Stimulated activated CD8-positive, alpha-beta memory T cell treated with anti-CD3 and anti-CD28 coated beads, Interleukin-7, amount 100 ng/mL, for 4 hours (primary cell): ENCODE data around the gene CAPN12.

Experiments used
- DNase-seq, 2 donors: peaks; one replicate each; pipeline ENCODE4 v3.0.0-alpha.2; 2020; ENCODE audit warnings: low read depth in 2 of 2

Gene CAPN12

GRCh38 chr19:38710928-38711725 is 33.1 kb downstream of the CAPN12 start:
- no peak for DNase-seq

GRCh38 chr19:38710416-38710702 is 33.9 kb downstream of the CAPN12 start:
- DNase-seq = no peak

- no peak for DNase-seq
These were observed 34.4 kb downstream of the CAPN12 start for GRCh38 chr19:38709671-38710415.

DNA sequence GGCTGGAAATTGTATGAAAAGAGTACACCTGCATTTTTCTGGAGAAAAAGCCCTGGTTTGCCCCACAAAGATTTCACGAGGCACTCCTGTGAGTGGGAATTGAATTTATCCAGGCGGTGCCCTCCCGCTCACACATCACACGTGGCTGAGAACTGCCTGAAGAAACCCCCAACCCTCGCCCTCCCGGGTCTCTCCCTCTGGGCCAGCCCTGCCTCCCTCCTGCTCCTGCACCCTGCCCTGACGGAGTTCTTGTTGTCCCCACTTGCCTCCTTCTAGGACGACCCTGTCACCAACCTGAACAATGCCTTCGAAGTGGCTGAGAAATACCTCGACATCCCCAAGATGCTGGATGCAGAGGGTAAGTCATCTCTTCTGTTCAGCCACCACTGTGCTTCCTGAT is 35.2 kb downstream of the CAPN12 start:
- no peak for DNase-seq

DNA sequence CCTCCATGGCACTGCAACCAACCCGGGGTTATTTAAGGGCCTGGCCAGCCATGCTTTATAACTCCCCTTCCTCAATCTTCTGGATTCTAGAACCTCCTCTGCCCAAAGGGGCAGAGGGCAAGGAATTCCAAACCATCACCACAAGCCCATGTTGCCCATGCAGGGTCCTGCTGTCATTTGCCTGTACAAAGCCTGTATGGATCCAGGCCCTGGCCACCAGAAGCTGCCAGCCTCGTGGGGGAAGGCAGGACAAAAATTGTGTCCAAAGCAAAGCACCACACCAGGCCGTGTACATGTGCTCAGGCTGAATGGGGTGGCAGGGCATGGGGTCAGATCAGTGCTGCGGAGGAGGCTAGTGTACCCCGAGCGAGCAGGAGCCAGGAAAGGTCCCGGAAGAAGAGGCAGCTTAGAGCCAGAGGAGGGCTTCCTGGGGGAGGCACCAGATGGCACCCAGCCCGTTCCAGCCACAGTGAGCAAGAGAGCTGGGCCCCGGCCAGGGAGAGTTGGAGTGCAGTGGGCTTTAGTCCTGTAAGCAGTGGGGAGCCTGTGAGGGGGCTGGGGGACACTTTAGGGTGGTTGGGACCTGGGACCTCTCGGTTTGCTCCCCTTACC is 35.8 kb downstream of the CAPN12 start:
- DNase-seq = no peak

- no peak for DNase-seq
These were observed 36.7 kb downstream of the CAPN12 start for GRCh38 chr19:38707512-38708114.

GRCh38 chr19:38706792-38707511 is 37.3 kb downstream of the CAPN12 start:
- DNase-seq = no peak

DNA sequence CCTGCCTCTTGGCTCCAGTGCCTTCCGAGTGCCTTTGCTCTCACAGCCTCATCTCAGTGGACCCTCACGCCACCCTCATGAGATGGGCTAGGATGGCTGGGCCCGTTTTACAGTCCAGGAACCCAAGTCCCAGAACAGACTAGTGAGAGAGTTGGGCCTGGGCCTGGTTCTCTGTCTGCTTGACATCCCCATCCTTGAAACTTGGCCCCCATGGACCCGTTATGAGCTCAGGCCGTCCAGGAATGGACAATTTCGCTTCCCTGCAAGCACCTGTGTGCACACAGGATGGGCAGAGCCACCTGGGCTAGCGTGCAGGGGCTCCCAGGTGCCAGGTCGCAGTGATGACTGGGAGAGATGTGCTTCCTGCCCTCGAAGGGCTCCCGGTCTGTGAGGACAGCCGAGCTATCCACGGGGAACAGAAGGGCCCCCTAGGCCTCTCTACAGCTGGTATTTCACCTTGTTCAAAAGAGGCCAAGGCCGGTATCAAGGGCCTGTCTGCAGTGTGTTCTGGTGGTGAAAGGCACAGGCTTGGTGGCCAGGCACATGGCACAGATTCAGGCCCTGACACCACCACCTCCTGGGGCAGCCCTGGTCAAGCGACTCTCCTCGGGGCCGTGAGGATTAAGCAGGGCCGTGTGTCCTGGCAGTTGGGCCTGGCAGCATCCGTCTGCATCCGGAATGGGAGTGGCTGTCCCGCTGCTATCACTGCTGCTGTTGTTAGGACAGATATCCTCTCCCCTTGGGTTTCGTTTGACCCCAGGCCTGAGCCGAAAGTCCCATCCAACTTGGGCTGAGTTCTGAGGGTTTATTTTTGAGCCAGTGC is 38.9 kb downstream of the CAPN12 start:
- DNase-seq = no peak

GRCh38 chr19:38704488-38705026 is 39.7 kb downstream of the CAPN12 start:
- no peak for DNase-seq

DNA sequence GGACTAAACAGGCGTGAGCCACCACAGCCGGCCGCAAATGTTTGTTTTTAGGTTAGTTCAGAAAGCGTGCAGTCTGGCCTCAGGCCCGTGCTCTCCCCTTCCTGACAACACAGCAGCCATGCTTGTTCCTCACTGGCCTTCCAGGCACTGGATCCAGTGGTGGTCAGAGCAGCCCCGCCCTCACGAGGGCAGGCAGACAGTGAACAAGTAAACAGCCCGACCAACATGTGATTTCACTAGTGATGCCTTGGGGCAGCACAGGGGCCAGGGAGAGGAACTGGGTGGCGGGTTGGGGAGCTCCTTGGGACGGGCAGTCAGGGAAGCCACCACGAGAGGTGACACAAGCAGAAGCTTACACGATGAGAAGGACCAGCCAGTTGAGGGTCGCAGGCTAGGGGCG is 40.8 kb downstream of the CAPN12 start:
- DNase-seq = no peak

- no peak for DNase-seq
These were observed 42.0 kb downstream of the CAPN12 start for GRCh38 chr19:38702278-38702677.

DNA sequence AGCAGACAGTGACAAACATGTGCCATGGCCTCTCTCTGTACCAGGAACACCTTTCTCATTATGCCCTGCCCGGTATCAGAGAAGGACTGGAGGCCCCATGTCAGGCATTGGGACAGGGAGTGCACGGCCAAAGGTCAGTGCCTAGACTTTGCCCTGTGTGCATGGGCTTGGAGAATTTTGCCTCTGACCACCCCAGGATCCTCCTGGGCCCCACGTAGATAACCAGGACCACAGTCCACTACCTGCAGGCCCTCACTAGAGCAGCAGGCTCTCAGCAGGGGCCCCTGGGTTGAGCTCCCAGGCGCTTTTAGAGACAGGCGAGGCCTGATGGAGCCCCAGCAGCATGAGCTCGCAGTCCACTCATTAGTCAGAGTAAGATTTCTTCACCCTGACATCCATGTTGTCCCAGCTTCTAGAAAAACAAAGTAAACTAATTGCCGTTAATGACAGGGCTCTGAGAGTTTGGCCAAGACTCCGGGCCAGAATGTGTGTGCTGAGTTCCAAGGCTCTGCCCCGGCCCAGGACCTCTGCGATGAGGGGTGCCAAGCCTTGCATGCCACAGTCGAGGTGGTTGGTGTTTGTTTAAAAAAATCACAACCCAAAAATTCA is 42.7 kb downstream of the CAPN12 start:
- no peak for DNase-seq

DNA sequence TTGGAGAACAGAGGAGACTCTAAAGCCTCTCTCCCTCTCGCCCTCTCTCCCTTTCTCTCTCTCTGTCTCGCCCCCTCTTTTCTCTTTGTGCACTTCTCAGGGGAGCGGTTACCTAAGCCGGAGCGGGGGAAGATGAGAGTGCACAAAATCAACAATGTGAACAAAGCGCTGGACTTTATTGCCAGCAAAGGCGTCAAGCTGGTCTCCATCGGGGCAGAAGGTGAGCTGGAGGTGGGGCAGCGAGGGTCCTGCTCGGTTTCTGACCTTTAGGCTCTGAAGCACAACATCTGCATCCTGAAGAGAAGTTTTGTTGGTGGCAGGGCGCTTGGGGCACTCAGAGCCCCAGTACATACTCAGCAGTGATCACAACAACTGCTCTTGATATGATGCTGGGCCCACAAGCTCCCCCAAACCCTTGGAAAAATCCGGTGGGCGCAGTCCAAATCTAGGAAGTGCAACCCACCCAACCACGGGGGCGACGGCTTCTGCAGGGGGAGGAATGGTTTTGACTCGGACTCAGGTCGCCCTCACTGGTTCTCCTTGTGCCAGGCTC is 43.3 kb downstream of the CAPN12 start:
- DNase-seq = no peak

GRCh38 chr19:38700350-38700901 is 43.8 kb downstream of the CAPN12 start:
- DNase-seq = no peak

- DNase-seq = no peak
These were observed 44.5 kb downstream of the CAPN12 start for GRCh38 chr19:38699647-38700349.

- peak in 1 of 2 donors; percentile 17 for DNase-seq
These were observed 45.3 kb downstream of the CAPN12 start for GRCh38 chr19:38699027-38699346.

DNA sequence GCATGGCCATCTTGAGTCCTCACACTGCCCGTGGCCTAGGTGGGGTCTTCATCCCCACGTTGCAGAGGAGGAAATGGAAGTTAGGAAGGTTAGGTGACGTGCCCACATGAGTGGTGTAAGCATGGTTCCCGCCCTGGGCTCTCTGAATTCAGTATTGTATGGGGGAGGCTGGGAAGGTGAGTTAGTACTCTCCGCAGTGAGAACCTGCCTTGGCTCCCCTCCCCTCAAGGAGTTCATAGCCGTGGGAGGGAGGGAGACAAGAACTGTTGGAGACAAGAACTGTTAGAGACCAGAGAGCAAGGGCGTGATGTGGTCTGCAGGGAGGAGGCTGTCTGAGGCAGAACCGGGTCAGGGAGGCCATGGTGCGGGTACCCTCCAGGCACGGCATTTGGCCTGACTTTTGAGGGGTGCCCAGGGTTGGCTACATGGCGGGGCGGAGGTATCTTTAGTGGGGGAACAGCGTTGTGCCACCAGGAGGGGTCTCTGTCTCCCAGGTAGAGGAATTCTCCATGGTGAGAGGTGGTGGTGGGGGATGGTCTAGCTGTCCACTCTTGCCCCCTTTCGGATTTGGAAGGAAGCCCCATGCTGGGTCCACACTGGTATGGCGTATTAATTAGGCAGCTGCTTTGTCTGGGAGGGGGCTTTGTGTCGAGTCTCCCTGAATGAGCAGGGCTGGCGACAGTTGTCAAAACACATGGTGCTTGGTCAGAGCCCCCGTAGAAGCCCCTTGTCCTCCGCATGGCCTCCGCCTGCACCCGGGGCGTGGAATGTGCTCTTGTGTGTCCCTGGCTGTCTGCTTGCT is 45.8 kb downstream of the CAPN12 start:
- no peak for DNase-seq

- DNase-seq = no peak
These were observed 46.6 kb downstream of the CAPN12 start for GRCh38 chr19:38697641-38698071.
